Measurements from ENCODE around the gene USP1. TPM values are rescaled to one million over a fixed set of nuclear protein-coding genes. Genes with fewer than 3 reads are reported as not detected.

Gene USP1
- total RNA-seq (82.4 TPM), polyA plus RNA-seq (19.6 TPM)

DNA sequence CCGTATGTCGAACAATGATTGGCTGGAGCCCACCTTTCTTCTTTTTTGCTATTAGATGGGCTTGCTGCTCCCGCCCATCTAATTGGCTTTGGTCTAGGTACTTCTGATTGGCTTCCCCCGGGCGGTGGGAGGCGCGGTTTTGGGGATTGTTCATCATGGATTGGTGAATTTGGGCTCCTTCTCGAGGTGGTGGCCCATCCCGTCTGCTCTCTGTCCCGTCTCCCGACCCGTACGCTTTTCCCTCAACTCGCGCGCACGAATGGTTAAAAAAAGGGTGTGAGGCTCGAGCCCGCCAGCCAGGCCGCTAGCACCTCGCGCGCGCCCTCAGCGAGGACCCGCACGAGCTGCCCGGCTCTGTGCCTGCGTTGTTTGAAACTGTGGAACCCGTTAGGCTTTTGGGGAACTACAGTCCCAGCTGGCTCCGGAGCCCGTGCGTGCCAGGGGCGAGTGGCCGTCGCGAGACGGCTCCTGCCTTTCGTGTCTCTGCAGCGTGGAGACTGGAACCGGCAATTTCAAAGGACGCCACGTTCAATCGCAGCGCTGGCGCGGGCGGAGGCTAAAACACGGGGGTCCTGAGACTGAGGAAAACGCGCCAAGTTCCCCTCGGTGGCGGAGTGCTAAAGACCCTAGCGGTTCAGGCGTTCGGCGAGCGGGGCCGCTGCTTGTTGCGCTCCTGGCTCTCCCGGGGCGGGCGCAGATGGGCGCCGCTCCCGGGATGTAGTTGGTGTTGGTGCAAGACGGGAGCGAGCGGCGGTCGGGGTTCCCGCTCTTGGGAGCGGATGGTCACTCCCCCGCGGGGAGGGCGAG, at the start of gene USP1:
Gene USP1, plus strand, starts transcription at position 584 of the 807 bp plus-strand sequence. CDS start 2,819 bp downstream, outside the sequence.
- H3K27ac ChIP-seq (ENCODE audit: low read depth), result peak within 1 kb of the TSS; percentile 95
- WGBS, result under 1% methylated on average over 76 of the region's 76 CpGs
- H3K4me3 ChIP-seq (ENCODE audit: low read depth, low read length), result peak within 1 kb of the TSS; percentile 92
- H3K4me1 ChIP-seq (ENCODE audit: insufficient read depth), result no peaks in the 10 kb centered on the region
- H3K36me3 ChIP-seq (ENCODE audit: insufficient read depth), result no peaks in the 10 kb centered on the region
- peak; percentile 100 for DNase-seq (ENCODE audit: extremely low spot score)

GRCh38 chr1:62389531-62389930, 47.3 kb upstream of the USP1 start:
- H3K36me3 ChIP-seq (ENCODE audit: insufficient read depth), result no peaks in the 10 kb centered on the region
- H3K4me3 ChIP-seq (ENCODE audit: low read depth, low read length), result no peak overlapping the region
- no peak overlapping the region for H3K27ac ChIP-seq (ENCODE audit: low read depth)
- no peak for DNase-seq (ENCODE audit: extremely low spot score)
- H3K4me1 ChIP-seq (ENCODE audit: insufficient read depth), result no peaks in the 10 kb centered on the region
- 98% methylated on average over 6 of the region's 6 CpGs for WGBS

GRCh38 chr1:62390071-62390470, 46.8 kb upstream of the USP1 start:
- no peak for DNase-seq (ENCODE audit: extremely low spot score)
- WGBS, result 91% methylated on average over 7 of the region's 7 CpGs
- H3K4me1 ChIP-seq (ENCODE audit: insufficient read depth), result no peaks in the 10 kb centered on the region
- no peaks in the 10 kb centered on the region for H3K36me3 ChIP-seq (ENCODE audit: insufficient read depth)
- H3K27ac ChIP-seq (ENCODE audit: low read depth), result no peak overlapping the region
- no peak overlapping the region for H3K4me3 ChIP-seq (ENCODE audit: low read depth, low read length)

DNA sequence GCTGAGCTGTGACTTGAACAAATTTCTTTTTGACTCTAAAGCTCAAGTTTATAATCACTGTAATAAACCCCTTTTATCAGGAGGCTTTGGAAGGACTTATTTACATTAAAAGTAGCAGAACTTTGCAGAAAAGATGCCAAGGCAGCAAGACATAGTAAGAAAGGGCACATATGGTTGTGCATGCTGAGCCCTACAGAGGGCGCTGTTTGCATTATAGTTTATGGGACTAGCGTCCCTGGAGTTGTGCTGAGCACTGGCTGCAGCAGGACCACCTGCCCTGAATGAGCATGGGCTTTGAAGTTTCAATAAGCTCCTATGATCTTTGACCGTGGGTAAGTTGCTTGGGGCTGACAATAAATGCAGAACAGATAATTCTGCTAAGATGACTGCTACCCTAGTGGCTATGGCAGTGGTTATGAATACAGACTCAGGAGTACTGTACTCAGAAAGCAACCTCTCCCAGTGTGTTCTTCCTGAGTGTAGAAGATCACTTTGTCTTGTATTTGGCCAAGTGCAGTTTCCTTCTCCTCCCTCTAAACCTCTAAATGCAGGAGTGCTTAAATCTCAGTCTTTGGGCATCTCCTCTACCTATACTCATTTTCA, 45.4 kb upstream of the USP1 start:
- no peak for DNase-seq (ENCODE audit: extremely low spot score)
- H3K4me1 ChIP-seq (ENCODE audit: insufficient read depth), result no peaks in the 10 kb centered on the region
- H3K27ac ChIP-seq (ENCODE audit: low read depth), result no peak overlapping the region
- no peak overlapping the region for H3K4me3 ChIP-seq (ENCODE audit: low read depth, low read length)
- WGBS, result 35% methylated on average over 3 of the region's 3 CpGs
- no peaks in the 10 kb centered on the region for H3K36me3 ChIP-seq (ENCODE audit: insufficient read depth)

DNA sequence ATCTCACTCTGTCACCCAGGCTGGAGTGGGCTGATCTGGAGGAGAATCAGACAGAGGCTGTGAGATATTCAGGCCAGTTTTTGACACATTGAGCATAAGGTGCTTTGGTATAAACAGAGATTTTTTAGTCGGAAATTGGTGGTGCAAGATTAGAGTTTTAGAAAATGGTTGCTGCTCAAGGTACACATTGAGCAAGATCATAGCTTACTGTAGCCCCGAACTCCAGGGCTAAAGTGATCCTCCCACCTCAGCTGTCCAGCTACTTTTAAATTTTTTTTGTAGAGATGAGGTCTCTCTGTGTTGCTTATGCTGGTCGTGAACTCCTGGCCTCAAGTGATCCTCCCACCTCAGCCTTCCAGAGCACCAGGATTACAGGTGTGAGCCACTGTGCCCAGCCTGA, 43.9 kb upstream of the USP1 start:
- Histone ChIP-seq H3K4me1 (ENCODE audit: insufficient read depth) (no peaks in the 10 kb centered on the region), H3K4me3 (ENCODE audit: low read depth, low read length) (no peak overlapping the region), H3K27ac (ENCODE audit: low read depth) (no peak overlapping the region), H3K36me3 (ENCODE audit: insufficient read depth) (no peaks in the 10 kb centered on the region)
- DNase-seq (ENCODE audit: extremely low spot score), result no peak
- 95% methylated on average over 3 of the region's 3 CpGs for WGBS

DNA sequence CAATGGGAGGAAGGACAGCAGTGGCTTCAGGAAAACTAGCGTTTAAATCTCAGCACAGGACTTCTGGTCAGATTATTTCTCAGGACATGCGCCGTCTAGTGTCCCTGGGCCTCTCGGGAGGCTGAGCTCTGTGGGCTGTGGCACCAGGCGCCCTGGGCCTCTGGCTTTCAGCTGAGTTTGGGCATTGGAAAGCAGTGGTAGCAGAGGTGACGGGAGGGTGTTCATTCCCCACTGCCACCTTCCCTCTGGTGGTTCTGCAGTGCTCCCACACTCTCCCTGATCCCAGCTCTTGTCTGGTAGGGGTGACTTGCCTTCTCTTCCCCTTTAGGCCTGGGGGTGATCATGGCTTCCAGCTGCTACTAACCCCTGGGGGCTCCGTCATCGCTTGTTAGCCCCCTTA, 42.2 kb upstream of the USP1 start:
- H3K36me3 ChIP-seq (ENCODE audit: insufficient read depth), result no peaks in the 10 kb centered on the region
- WGBS, result 92% methylated on average over 8 of the region's 8 CpGs
- no peaks in the 10 kb centered on the region for H3K4me1 ChIP-seq (ENCODE audit: insufficient read depth)
- H3K27ac ChIP-seq (ENCODE audit: low read depth), result no peak overlapping the region
- no peak overlapping the region for H3K4me3 ChIP-seq (ENCODE audit: low read depth, low read length)
- DNase-seq (ENCODE audit: extremely low spot score), result no peak

- DNase-seq (ENCODE audit: extremely low spot score), result no peak
- Histone ChIP-seq H3K36me3 (ENCODE audit: insufficient read depth) (no peaks in the 10 kb centered on the region), H3K4me1 (ENCODE audit: insufficient read depth) (no peaks in the 10 kb centered on the region), H3K27ac (ENCODE audit: low read depth) (no peak overlapping the region), H3K4me3 (ENCODE audit: low read depth, low read length) (no peak overlapping the region)
- 86% methylated on average over 4 of the region's 4 CpGs for WGBS
Measured at GRCh38 chr1:62395291-62395690, 41.6 kb upstream of the USP1 start.

- Histone ChIP-seq H3K27ac (ENCODE audit: low read depth) (no peak overlapping the region), H3K36me3 (ENCODE audit: insufficient read depth) (no peaks in the 10 kb centered on the region), H3K4me1 (ENCODE audit: insufficient read depth) (no peaks in the 10 kb centered on the region), H3K4me3 (ENCODE audit: low read depth, low read length) (no peak overlapping the region)
- 63% methylated on average over 6 of the region's 6 CpGs for WGBS
- DNase-seq (ENCODE audit: extremely low spot score), result no peak
Measured at GRCh38 chr1:62396871-62397270, 40.0 kb upstream of the USP1 start.

DNA sequence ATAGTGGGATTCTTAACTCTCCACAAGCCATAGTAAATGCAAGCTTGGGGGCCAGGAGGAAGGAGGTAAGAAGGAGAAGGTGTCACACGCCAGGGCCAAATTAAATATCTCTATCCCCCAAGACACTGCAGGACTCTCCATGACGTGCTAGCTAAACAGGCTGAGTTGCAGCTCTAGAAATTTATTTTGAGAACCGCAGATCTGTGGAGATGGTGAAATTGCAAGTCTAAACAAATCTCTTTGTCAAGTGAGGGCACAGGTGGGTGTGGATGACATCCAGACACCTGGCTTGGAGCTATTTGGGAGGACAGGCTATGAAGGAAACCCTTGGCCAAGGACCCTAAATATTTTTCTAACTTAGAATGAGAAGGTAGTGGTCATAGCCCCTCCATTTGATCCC, 39.5 kb upstream of the USP1 start:
- DNase-seq (ENCODE audit: extremely low spot score), result no peak
- Histone ChIP-seq H3K27ac (ENCODE audit: low read depth) (no peak overlapping the region), H3K4me3 (ENCODE audit: low read depth, low read length) (no peak overlapping the region), H3K4me1 (ENCODE audit: insufficient read depth) (no peaks in the 10 kb centered on the region), H3K36me3 (ENCODE audit: insufficient read depth) (no peaks in the 10 kb centered on the region)
- 90% methylated on average over 3 of the region's 3 CpGs for WGBS

DNA sequence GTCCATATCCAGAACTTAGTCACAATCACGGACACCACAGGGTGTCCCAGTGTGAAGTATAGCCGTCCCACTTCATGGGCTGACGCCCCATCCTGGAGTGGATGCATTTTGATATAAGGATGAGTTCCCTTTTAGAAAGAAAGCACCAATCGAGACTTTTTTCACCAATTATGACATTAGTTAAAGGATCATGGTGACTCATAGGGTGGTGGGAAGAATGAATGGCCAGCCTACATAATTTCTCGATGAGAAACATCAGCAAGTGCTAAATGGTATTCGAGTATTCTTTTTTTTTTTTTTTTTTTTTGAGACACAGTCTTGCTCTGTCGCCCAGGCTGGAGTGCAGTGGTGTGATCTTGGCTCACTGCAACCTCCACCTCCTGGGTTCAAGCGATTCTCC, 38.5 kb upstream of the USP1 start:
- DNase-seq (ENCODE audit: extremely low spot score), result no peak
- no peak overlapping the region for H3K27ac ChIP-seq (ENCODE audit: low read depth)
- no peak overlapping the region for H3K4me3 ChIP-seq (ENCODE audit: low read depth, low read length)
- no peaks in the 10 kb centered on the region for H3K4me1 ChIP-seq (ENCODE audit: insufficient read depth)
- no peaks in the 10 kb centered on the region for H3K36me3 ChIP-seq (ENCODE audit: insufficient read depth)
- 88% methylated on average over 8 of the region's 8 CpGs for WGBS

DNA sequence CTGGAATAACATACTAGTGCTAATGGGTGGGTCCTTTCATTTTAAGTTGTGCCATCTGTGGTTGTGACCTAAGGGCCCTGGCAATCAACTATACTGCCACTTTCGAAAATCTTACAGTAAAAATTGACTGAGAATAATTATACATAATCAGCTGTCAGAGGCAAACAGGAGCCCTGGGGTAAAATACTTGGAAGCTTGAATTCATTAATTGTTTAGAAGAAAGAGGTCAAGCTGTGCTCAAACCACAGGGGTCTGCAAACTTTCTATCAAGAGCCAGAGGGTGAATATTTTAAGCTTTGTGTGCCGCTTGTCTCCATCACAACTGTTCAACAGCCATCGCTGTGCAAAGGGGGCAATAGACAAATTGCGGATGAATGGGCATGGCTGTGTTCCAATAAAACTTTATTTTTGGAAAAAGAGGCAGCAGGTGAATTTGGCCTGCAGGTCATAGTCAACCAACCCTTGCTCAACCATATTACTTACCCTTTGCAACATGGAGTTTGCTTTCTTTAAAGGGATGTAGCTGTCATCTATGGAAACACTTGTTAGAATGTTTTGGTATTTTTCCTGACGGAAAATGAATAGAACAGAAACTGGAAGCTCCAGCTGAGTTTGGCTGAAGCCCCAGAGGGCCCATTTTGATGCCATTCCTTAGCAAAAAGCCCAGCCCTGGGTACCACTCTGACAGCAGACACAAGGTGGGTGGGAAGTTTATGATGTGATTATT, 35.7 kb upstream of the USP1 start:
- no peak for DNase-seq (ENCODE audit: extremely low spot score)
- WGBS, result 84% methylated on average over 5 of the region's 5 CpGs

DNA sequence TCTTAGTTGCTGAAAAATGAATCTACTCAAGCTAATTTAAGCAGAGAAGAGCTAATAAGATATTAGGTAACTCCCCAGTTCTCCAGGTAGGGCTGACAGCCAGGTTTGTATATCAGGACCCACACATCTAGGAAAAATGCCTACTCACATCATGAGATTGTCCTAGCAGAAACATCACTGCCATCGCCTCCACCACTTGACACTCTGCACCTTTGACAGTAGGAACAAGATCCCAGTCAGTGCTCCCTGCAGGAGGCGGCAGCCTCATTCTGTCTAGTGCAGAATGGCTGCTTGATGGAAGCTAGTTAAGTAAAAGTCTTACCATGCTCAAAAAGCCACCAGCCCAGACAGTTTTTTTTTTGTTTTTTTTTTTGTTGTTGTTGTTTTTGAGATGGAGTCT, 31.6 kb upstream of the USP1 start:
- Histone ChIP-seq H3K36me3 (ENCODE audit: insufficient read depth) (no peaks in the 10 kb centered on the region), H3K4me1 (ENCODE audit: insufficient read depth) (no peaks in the 10 kb centered on the region), H3K27ac (ENCODE audit: low read depth) (no peak overlapping the region), H3K4me3 (ENCODE audit: low read depth, low read length) (no peak overlapping the region)
- no peak for DNase-seq (ENCODE audit: extremely low spot score)
- 96% methylated on average over 2 of the region's 2 CpGs for whole genome bisulfite sequencing

More for the DNA sequence above, 35.7 kb upstream of the USP1 start:
- H3K27ac ChIP-seq (ENCODE audit: low read depth), result no peak overlapping the region
- H3K4me1 ChIP-seq (ENCODE audit: insufficient read depth), result no peaks in the 10 kb centered on the region
- no peaks in the 10 kb centered on the region for H3K36me3 ChIP-seq (ENCODE audit: insufficient read depth)
- H3K4me3 ChIP-seq (ENCODE audit: low read depth, low read length), result no peak overlapping the region

GRCh38 chr1:62406576-62406975, 30.3 kb upstream of the USP1 start:
- H3K27ac ChIP-seq (ENCODE audit: low read depth), result no peak overlapping the region
- WGBS, result 81% methylated on average over 3 of the region's 3 CpGs
- H3K4me3 ChIP-seq (ENCODE audit: low read depth, low read length), result no peak overlapping the region
- no peaks in the 10 kb centered on the region for H3K4me1 ChIP-seq (ENCODE audit: insufficient read depth)
- H3K36me3 ChIP-seq (ENCODE audit: insufficient read depth), result no peaks in the 10 kb centered on the region
- DNase-seq (ENCODE audit: extremely low spot score), result no peak

All from urinary bladder (tissue), 4 donors.